ENCODE measurements around the gene MT1G. TPM values are rescaled to one million over a fixed set of nuclear protein-coding genes. Genes with fewer than 3 reads are reported as not detected.
"Not testable (repeated sequence)": the region's sequence is repeated elsewhere in the genome, so short reads cannot be mapped to it uniquely, and the experiment has no call there.

Gene MT1G
- total RNA-seq, 1 donor from 2014 or later = not detected

DNA sequence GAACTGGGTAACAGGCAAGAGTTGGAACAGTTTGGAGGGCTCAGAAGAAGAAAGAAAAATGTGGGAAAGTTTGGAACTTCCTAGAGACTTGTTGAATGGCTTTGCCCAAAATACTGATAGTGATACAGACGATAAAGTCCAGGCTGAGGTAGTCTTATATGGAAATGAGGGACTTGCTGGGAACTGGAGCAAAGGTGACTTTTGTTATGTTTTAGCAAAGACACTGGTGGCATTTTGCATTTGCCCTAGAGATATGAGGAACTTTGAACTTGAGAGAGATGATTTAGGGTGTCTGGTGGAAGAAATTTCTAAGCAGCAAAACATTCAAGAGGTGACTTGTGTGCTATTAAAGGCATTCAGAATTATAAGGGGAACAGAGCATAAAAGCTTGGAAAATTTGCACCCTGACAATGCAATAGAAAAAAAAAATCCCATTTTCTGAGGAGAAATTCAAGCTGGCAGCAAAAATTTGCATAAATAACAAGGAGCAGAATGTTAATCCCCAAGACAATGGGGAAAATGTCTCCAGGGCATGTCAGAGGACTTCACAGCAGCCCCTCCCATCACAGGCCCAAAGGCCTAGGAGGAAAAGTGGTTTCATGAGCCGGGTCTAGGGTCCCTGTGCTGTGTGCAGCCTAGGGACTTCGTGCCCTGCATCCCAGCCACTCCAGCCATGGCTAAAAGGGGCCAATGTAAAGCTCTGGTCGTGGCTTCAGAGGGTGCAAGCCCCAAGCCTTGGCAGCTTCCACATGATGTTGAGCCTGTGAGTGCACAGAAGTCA lies 46.0 kb downstream of the MT1G start:
- not testable (repeated sequence) for DNase-seq (ENCODE audit: low read depth in 2 of 2)

DNA sequence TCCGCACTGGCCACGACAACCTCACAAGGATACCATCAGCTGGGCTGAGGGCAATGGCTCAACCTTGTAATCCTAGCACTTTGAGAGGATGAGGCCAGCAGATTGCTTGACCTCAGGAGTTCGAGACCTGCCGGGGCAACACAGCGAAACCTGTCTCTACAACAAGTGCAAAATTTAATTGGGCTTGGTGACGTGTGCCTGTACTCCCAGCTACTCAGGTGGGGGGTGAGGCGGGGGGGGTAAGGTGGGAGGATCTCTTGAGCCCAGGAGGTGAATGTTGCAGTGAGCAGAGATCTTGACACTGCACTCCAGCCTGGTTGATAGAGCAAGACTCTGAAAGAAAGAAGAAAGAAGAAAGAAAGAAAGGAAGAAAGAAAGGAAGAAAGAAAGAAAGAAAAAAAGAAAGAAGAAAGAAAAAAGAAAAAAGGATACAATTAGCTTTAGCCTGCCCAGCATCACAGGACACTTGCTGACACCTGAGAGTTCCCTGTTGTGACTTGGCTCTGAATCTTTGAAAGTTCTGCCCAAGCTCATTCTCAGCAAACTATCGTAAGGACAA lies 47.4 kb downstream of the MT1G start:
- DNase-seq (ENCODE audit: low read depth in 2 of 2) = no peak

DNA sequence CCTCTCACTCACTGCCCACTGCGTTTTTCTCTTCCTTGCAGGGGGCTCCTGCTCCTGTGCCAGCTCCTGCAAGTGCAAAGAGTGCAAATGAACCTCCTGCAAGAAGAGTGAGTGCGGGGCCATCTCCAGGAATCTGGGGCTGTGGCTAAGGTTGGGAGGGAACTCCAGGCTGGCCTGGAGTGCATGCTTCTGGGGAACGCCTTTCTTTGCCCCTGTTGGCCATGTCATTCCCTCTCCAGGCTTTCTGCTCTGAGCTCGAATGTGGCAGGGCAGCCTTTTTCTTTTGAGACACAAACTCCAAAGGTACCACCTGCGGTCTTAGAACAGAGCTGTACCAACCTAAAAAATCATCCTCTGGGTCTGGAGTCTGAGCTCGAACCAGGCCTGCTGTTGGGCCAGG lies 49.7 kb downstream of the MT1G start:
- DNase-seq (ENCODE audit: low read depth in 2 of 2) = no peak

DNA sequence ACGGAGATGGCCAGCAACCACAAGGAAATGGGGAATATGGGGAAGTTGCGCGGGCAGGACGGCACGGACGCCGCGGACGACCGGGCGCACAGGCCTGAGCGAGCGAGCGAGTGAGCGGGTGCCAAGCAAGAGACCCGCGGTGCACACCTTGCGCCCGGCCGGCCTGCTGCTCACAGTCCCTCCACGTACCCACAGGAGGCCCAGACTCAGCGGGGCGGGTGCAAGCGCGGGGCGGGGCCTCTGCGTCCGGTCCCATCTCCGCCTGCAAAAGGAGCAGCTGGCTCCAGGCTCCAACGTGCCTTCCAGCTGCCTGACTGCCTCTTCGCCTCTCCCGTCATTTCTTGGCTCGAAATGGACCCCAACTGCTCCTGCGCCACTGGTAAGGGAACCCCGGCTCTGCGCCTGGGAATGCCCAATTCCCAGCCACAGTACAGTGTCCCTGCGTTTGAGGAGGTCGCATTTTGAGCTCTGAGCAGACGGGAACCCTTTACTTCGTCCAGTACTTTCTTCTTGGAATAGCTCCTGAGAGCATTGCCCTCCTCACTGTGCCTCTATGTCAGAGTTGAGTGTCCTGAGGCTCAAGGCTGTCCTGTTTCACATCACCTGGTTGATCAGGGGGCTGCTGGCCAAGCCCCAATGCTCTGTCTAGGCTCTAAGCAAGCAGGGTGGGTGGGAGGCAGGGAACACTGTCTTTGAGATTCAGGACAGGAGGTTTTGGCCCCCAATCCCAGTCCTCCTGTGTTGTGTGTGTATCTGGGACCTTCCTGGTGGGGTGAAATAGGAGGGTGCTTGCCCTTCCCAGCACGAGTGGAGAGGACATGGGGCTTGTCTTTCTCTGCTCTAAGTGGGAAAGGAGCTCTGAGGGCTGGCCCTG lies 50.4 kb downstream of the MT1G start:
- DNase-seq (ENCODE audit: low read depth in 2 of 2) = peak in 1 of 2 donors; percentile 64

Other genes with a start within 250 kb of the MT1G start
- 219 and 401 TPM in 2 replicates for gene AMFR, start 242.5 kb downstream of the MT1G start, total RNA-seq
- 57.5 and 65.3 TPM in 2 replicates for gene NUDT21, start 216.7 kb downstream of the MT1G start, total RNA-seq
- gene OGFOD1, start 216.5 kb downstream of the MT1G start, total RNA-seq = 23.3 and 25.2 TPM in 2 replicates
- 29.0 and 37.7 TPM in 2 replicates for gene BBS2, start 148.0 kb downstream of the MT1G start, total RNA-seq
- gene MT4, start 103.0 kb downstream of the MT1G start, total RNA-seq = not detected in 2 replicates
- gene MT3, start 78.5 kb downstream of the MT1G start, total RNA-seq = not detected in 2 replicates
- gene MT2A, start 59.5 kb downstream of the MT1G start, total RNA-seq = 44.2 and 72.8 TPM in 2 replicates
- gene MT1E, start 42.3 kb downstream of the MT1G start, total RNA-seq = 30.2 and 176 TPM in 2 replicates
- gene MT1M, start 35.4 kb downstream of the MT1G start, total RNA-seq = 0.99 and 3.5 TPM in 2 replicates
- 0.79 and 2.4 TPM in 2 replicates for gene MT1A, start 29.4 kb downstream of the MT1G start, total RNA-seq
- gene MT1B, start 16.2 kb downstream of the MT1G start, total RNA-seq = not detected in 2 replicates
- 0.20 and 1.3 TPM in 2 replicates for gene MT1F, start 10.1 kb downstream of the MT1G start, total RNA-seq
- not detected in 2 replicates for gene MT1H, start 1.7 kb upstream of the MT1G start, total RNA-seq
- gene MT1X, start 14.4 kb upstream of the MT1G start, total RNA-seq = 13.3 and 19.2 TPM in 2 replicates
- 50.2 and 58.6 TPM in 2 replicates for gene NUP93, start 62.1 kb upstream of the MT1G start, total RNA-seq
- gene SLC12A3, start 197.1 kb upstream of the MT1G start, total RNA-seq = not detected in 2 replicates